GM12801 (cell line): ENCODE data around the gene SCFD2.

Experiments
- TF ChIP-seq, protein P1 (sequence below): IDR thresholded peaks from one replicate; pipeline ENCODE4 v1.5.1; 2011; ENCODE audit warnings: control low read depth; ENCODE audit not compliant: insufficient read length; ENCODE audit errors: extremely low read depth

The SCFD2 gene

DNA sequence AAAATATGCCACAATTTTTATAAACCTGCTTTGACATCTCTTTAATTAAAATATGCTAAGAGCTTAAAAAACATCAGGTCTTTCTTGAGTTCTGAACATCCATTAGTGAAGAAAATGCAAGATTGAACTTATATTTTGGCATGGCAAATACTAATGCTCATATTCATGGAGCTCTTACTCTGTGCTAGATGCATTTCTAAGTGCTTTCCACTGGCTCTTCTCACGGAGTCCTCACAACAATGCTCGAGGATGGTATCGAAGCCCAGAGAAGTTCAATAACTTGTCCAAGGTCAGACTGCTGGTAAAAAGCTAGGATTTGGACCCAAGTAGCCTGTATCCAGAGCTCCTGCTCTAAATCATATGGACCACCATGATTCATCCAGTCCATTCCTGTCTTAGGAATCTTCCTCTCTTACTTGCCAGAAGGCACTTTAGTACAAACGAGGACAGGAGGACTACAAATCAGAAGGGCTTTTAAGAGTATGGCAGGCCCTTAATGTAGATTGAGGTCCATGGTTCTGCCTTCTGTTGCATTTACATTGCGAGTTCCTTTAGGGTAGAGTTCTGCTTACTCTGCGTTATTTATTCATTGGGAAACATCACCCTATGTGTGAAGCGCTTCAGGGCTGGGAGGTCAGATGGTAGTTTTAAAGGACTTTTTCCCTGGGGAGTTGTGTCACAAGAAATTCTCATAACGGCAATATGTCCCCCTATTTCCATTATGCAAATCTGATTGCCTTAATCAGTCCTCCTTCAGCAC, 304.6 kb downstream of the SCFD2 start:
- TF ChIP-seq, protein P1, sequence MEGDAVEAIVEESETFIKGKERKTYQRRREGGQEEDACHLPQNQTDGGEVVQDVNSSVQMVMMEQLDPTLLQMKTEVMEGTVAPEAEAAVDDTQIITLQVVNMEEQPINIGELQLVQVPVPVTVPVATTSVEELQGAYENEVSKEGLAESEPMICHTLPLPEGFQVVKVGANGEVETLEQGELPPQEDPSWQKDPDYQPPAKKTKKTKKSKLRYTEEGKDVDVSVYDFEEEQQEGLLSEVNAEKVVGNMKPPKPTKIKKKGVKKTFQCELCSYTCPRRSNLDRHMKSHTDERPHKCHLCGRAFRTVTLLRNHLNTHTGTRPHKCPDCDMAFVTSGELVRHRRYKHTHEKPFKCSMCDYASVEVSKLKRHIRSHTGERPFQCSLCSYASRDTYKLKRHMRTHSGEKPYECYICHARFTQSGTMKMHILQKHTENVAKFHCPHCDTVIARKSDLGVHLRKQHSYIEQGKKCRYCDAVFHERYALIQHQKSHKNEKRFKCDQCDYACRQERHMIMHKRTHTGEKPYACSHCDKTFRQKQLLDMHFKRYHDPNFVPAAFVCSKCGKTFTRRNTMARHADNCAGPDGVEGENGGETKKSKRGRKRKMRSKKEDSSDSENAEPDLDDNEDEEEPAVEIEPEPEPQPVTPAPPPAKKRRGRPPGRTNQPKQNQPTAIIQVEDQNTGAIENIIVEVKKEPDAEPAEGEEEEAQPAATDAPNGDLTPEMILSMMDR: no peak

DNA sequence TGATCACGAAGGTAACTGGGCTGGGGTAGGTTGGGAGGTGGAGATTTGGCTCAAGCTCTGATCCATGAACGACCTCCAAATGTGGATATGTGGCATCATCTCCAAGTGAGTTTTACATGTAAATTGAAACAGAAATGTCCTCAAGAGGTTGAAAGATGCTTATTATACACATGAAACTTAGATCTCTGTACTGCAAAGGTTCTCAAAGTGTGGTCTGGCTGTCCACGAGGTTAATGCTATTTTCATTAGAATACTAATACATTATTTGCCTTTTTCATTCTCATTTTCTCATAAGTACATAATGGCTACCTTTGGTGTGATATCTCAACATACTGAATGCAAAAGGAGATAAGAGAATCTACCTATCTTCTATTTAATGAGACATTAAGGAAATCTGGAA, 305.6 kb downstream of the SCFD2 start:
- TF ChIP-seq, protein P1: no peak

DNA sequence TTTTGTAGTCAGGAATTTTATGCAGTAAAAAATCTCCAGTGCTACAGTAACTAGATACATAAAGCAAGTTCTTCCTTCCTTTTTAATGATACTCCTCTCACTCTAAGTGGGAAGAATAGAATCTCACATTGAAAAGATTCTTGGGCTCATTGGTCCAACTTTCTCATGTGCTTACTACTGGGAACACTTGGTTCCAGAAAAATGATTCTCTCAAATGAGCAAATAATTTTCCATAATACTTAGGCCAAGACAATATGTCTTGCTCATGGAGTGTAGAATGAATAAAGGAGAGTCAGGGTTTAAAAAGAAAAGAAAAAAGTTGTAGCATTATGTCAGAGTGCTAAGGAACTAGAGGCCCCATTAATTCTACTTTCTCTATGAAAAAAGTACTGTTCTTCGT, 306.0 kb downstream of the SCFD2 start:
- TF ChIP-seq, protein P1: no peak

DNA sequence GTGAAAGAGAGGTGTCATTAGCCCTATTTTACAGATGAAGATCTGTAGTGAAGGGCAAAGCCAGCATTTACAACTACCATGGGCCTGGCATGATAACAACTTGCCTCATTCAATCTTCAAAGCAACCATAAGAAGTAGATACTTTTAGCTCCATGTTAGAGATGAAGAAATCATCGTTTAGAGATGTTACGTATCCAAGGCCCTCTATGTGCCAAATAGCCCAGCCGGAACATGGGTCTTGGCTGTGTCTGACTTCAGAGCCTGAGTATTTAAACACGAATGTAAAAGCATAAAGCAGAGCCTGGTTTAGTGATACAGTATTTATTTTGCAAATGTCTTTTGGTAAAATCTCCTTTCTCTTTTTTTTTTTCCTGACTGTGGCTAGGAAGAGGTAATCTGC, 306.6 kb downstream of the SCFD2 start:
- TF ChIP-seq, protein P1: no peak

DNA sequence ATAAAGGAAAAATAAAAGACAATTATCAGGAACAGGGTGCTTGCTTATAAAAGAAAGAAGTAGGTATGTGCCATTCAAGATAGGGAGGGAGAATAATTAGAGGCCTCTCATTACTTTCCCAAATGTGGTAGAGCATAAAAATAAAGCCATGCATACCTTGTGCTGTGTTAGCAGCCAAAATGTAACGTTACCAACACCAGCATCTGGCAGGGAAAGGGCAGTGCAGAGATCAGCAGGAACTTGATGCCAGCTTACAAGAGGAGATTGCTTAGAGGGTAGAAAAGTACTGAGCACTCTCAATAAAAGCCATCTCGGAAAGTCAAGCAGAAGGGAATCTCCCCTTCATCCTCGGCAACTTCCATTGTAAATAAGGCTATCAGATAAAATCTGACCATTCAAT, 308.2 kb downstream of the SCFD2 start:
- TF ChIP-seq, protein P1: no peak

DNA sequence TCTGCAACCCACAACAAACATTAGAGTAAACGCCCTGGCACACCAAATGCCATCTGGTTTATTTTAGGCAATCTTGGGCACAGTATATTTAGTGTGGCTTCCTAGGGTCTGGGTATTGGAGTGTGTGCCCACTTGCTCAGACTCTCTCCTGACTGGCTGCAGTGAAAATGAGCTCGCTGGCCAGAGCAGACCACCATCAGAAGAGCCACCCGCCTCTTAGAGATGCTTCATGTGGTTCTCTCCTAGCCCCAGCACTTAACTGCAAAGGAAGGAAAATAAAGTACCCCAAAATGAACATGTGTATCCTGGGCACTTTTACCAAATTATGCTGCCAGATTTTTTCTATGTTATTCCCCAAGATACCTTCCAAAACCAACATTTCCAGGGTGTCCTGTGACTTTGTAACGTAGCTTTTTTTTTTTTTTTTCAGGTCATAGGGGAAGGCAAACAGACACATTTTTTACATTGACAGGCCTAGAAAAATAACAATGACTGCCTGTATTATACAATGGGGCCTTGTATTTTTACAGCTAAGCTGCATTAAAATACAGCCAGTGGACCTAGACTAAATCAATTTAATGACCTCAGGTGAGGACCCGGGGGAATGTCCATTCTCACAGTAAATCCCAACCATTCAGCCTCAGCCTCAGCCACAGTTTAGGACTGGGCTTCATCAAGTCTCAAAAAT, 310.0 kb downstream of the SCFD2 start:
- TF ChIP-seq, protein P1: no peak

DNA sequence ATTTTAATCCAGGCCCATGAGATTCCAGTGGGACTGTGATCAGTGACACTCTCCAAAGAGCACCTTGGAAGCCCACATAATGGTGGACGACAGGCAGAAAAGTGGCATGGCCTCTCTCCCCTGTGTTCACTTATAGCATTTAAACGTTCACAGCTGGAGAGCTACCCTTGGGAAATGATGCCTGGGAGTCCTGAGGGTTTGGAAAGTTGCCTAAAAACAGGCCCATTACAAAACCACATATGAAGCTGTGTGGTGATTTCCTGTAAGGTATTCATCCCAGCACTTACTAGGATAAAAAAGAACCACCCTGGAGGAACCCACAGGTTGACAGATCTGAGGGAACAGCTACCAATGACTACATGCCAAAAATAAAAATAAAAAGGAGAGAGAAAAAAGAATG, 310.6 kb downstream of the SCFD2 start:
- TF ChIP-seq, protein P1: no peak
